ENCODE data around the gene ATP1B1.

The ATP1B1 gene

DNA sequence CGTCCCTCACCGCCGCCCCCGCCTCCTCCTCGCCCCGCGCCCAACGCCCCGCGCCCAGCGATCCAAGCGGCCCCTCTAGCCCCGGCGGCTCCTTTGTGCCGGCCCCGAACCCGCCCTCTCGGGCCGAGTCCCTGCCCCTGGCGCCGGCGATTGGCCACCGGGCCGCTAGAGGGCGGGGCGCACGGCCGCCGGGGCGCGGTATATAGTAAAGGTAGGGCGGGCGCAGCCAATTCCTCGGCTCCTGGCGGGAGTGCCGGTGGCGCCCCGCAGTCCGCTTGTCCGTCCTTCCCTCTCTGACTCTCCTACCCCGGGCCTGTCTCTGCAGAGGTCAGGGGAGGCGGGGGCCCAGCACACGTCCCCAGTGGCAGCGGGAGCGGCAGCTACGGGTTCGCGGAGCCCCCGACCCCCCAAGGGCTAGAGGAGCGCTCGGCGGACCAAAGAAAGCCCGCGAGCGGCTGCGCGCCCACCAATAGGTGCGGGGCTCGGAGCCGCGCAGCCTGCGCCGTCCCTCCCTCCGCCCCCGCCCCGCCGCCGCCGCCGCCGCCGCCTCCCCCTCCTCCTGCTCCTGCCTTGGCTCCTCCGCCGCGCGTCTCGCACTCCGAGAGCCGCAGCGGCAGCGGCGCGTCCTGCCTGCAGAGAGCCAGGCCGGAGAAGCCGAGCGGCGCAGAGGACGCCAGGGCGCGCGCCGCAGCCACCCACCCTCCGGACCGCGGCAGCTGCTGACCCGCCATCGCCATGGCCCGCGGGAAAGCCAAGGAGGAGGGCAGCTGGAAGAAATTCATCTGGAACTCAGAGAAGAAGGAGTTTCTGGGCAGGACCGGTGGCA is at the start of gene ATP1B1:
Gene ATP1B1 (plus strand): TSS at position 596 of the 826 bp plus-strand sequence. CDS start 140 bp downstream, at position 736.
- Histone ChIP-seq H3K79me2 (ENCODE audit: insufficient read depth, low read length) (no peaks in the 10 kb centered on the region), H4K20me1 (ENCODE audit: low read depth, low read length) (no peaks in the 10 kb centered on the region), H2AFZ (ENCODE audit: low read depth, low read length, severe bottlenecking) (peak within 1 kb of the TSS; percentile 85), H3K36me3 (ENCODE audit: low read length) (no peaks in the 10 kb centered on the region), H3K9ac (ENCODE audit: low read length) (peak within 1 kb of the TSS; percentile 59), H3K9me2 (replicated peaks; ENCODE audit: insufficient read depth, low read length) (no peaks in the 10 kb centered on the region), H3K27me3 (ENCODE audit: low read length) (no peaks in the 10 kb centered on the region), H3F3A (ENCODE audit: insufficient read depth) (no peaks in the 10 kb centered on the region), H3K4me2 (ENCODE audit: low read depth, low read length, poor library complexity, severe bottlenecking) (peak within 1 kb of the TSS; percentile 58), H3K27ac (ENCODE audit: low read depth, low read length) (no peak within 1 kb of the TSS), H3K9me3 (ENCODE audit: insufficient read depth, low read length) (no peaks in the 10 kb centered on the region), H3K4me3 (ENCODE audit: insufficient read depth, low read length, poor library complexity, severe bottlenecking) (peak within 1 kb of the TSS; percentile 72)
- TF ChIP-seq, protein P1, sequence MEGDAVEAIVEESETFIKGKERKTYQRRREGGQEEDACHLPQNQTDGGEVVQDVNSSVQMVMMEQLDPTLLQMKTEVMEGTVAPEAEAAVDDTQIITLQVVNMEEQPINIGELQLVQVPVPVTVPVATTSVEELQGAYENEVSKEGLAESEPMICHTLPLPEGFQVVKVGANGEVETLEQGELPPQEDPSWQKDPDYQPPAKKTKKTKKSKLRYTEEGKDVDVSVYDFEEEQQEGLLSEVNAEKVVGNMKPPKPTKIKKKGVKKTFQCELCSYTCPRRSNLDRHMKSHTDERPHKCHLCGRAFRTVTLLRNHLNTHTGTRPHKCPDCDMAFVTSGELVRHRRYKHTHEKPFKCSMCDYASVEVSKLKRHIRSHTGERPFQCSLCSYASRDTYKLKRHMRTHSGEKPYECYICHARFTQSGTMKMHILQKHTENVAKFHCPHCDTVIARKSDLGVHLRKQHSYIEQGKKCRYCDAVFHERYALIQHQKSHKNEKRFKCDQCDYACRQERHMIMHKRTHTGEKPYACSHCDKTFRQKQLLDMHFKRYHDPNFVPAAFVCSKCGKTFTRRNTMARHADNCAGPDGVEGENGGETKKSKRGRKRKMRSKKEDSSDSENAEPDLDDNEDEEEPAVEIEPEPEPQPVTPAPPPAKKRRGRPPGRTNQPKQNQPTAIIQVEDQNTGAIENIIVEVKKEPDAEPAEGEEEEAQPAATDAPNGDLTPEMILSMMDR (IDR thresholded peaks at IDR 0.05; ENCODE audit: insufficient read depth, low read length, poor library complexity, severe bottlenecking) = no peak
- no peak for TF ChIP-seq EZH2phosphoT487 (conservative IDR thresholded peaks at IDR 0.05; ENCODE audit: low read length)

DNA sequence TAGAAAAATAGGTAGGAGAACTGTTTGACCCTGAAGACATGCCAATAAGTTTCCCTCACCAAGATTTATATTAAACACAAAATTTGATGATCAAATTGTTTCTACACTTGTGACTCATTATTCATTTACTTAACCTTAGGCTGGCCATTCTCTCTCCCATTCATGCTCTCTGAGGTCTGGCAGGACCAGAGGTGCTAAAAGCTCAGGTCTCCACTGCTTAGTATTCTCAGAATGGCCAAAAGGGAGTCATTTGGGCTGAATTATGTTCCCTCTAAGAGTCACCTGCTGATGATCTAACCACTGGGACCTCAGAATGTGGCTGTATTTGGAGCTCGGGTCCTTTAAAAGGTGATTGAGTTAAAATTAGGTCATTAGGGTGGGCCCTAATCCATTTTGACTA is 47.1 kb upstream of the ATP1B1 start:
- Histone ChIP-seq H3K27me3 (ENCODE audit: low read length) (no peaks in the 10 kb centered on the region), H3K9me3 (ENCODE audit: insufficient read depth, low read length) (no peaks in the 10 kb centered on the region), H4K20me1 (ENCODE audit: low read depth, low read length) (no peaks in the 10 kb centered on the region), H3K4me3 (ENCODE audit: insufficient read depth, low read length, poor library complexity, severe bottlenecking) (no peak overlapping the region), H3F3A (ENCODE audit: insufficient read depth) (no peaks in the 10 kb centered on the region), H3K9me2 (replicated peaks; ENCODE audit: insufficient read depth, low read length) (no peaks in the 10 kb centered on the region; the same call in 1 of the 2 replicates), H3K36me3 (ENCODE audit: low read length) (no peaks in the 10 kb centered on the region), H2AFZ (ENCODE audit: low read depth, low read length, severe bottlenecking) (no peak overlapping the region), H3K4me2 (ENCODE audit: low read depth, low read length, poor library complexity, severe bottlenecking) (no peak overlapping the region), H3K9ac (ENCODE audit: low read length) (no peak overlapping the region), H3K27ac (ENCODE audit: low read depth, low read length) (no peak overlapping the region), H3K79me2 (ENCODE audit: insufficient read depth, low read length) (no peaks in the 10 kb centered on the region)
- no peak for TF ChIP-seq EZH2phosphoT487 (conservative IDR thresholded peaks at IDR 0.05; ENCODE audit: low read length)
- TF ChIP-seq, protein P1 (IDR thresholded peaks at IDR 0.05; ENCODE audit: insufficient read depth, low read length, poor library complexity, severe bottlenecking) = no peak

DNA sequence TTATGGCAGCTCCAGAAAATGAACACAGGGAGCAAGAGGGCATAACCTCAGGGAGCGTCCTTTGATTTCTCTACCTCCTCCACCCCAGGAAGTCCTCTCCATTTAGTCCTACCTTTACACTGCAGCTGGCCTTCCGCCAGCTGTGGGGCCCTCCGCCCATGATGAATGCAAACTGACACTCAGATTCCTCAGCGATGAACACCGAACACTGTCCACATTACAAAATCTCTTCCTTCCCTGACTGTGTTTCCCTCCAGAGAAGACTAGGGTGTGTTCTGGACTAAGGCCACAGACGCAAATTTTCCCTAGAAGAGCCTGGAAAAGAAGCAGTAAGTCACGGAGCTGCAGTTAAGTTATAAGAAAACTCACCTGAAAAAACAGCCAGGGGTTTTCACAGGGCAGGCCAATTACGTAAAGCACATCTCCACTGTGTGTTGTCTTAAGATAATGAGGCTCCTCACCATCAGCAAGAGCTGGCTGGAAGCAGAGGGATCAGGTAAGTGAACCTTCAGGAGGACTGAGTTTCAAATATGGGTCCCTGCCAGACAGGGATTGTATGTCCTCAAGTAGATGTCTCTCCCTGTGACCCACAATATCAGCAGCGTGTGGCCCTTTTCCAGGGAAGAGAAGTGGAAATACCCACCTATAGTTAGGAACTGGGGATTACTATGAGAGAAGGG is 46.3 kb upstream of the ATP1B1 start:
- Histone ChIP-seq H3K36me3 (ENCODE audit: low read length) (no peaks in the 10 kb centered on the region), H3F3A (ENCODE audit: insufficient read depth) (no peaks in the 10 kb centered on the region), H2AFZ (ENCODE audit: low read depth, low read length, severe bottlenecking) (no peak overlapping the region), H3K9ac (ENCODE audit: low read length) (no peak overlapping the region), H3K4me2 (ENCODE audit: low read depth, low read length, poor library complexity, severe bottlenecking) (no peak overlapping the region), H3K4me3 (ENCODE audit: insufficient read depth, low read length, poor library complexity, severe bottlenecking) (no peak overlapping the region), H3K9me2 (replicated peaks; ENCODE audit: insufficient read depth, low read length) (no peaks in the 10 kb centered on the region; the same call in 1 of the 2 replicates), H3K27ac (ENCODE audit: low read depth, low read length) (no peak overlapping the region), H4K20me1 (ENCODE audit: low read depth, low read length) (no peaks in the 10 kb centered on the region), H3K79me2 (ENCODE audit: insufficient read depth, low read length) (no peaks in the 10 kb centered on the region), H3K27me3 (ENCODE audit: low read length) (no peaks in the 10 kb centered on the region), H3K9me3 (ENCODE audit: insufficient read depth, low read length) (no peaks in the 10 kb centered on the region)
- no peak for TF ChIP-seq EZH2phosphoT487 (conservative IDR thresholded peaks at IDR 0.05; ENCODE audit: low read length)
- TF ChIP-seq, protein P1 (IDR thresholded peaks at IDR 0.05; ENCODE audit: insufficient read depth, low read length, poor library complexity, severe bottlenecking) = no peak

Data from SU-DHL-6 (cell line).